ENCODE results near the gene NCBP2L. TPM values are rescaled to one million over a fixed set of nuclear protein-coding genes. Genes with fewer than 3 reads are reported as not detected.
"Not testable (repeated sequence)": the region's sequence is repeated elsewhere in the genome, so short reads cannot be mapped to it uniquely, and the experiment has no call there.

NCBP2L gene
- total RNA-seq, 2 experiments from 2014 or later, result not detected

- Mint-ChIP-seq H3K36me3 (ENCODE audit: low read depth) (no peaks in the 10 kb centered on the region), H3K4me1 (peaks cover 13% of the 10 kb centered on the region), H3K9me3 (no peaks in the 10 kb centered on the region), H3K27me3 (peaks cover 6% of the 10 kb centered on the region), H3K27ac (no peak overlapping the region), H3K4me3 (peak overlapping the region; percentile 81)
- peak; percentile 74 for DNase-seq
- POLR2A ChIA-PET, result interaction anchor here (0.8 to 3.7 kb wide), 7 partner anchors 35 to 148 kb away, joined by 3 to 27 read pairs (median 7); partner anchors contain the start of gene PRPS1
- CTCF ChIA-PET, result interaction anchor here (0.6 to 6.6 kb wide), 22 partner anchors 16 to 883 kb away, joined by 3 to 134 read pairs (median 4); partner anchors contain the start of genes MID2 and PRPS1
These were observed 641 bp upstream of the NCBP2L start for GRCh38 chrX:107776649-107777535.

- CTCF ChIA-PET, result interaction anchor here (6.6 kb wide), 1 partner anchor 123 kb away, joined by 134 read pairs; no protein-coding TSS in a partner anchor
- DNase-seq, result no peak
- Mint-ChIP-seq H3K9me3 (no peaks in the 10 kb centered on the region), H3K4me3 (no peak overlapping the region), H3K36me3 (ENCODE audit: low read depth) (no peaks in the 10 kb centered on the region), H3K27me3 (peaks cover under 1% of the 10 kb centered on the region), H3K4me1 (peaks cover 13% of the 10 kb centered on the region), H3K27ac (no peak overlapping the region)
- POLR2A ChIA-PET, result no interaction called here
These were observed 3.0 kb downstream of the NCBP2L start for GRCh38 chrX:107780525-107780924.

- no peak for DNase-seq
- Mint-ChIP-seq H3K36me3 (ENCODE audit: low read depth) (no peaks in the 10 kb centered on the region), H3K4me3 (no peak overlapping the region), H3K9me3 (no peaks in the 10 kb centered on the region), H3K4me1 (no peaks in the 10 kb centered on the region), H3K27me3 (peaks cover 9% of the 10 kb centered on the region), H3K27ac (no peak overlapping the region)
- ChIA-PET POLR2A (no interaction called here), CTCF (no interaction called here)
These were observed 10.3 kb downstream of the NCBP2L start for GRCh38 chrX:107787827-107788226.

- Mint-ChIP-seq H3K27me3 (peaks cover 3% of the 10 kb centered on the region), H3K9me3 (no peaks in the 10 kb centered on the region), H3K4me1 (no peaks in the 10 kb centered on the region), H3K36me3 (ENCODE audit: low read depth) (no peaks in the 10 kb centered on the region), H3K27ac (no peak overlapping the region), H3K4me3 (no peak overlapping the region)
- no peak for DNase-seq
- ChIA-PET CTCF (no interaction called here), POLR2A (no interaction called here)
These were observed 26.9 kb downstream of the NCBP2L start for GRCh38 chrX:107804427-107804826.

- no peak overlapping the region for H3K4me3 Mint-ChIP-seq
- no peaks in the 10 kb centered on the region for H3K4me1 Mint-ChIP-seq
- H3K36me3 Mint-ChIP-seq (ENCODE audit: low read depth), result no peaks in the 10 kb centered on the region
- no peaks in the 10 kb centered on the region for H3K27me3 Mint-ChIP-seq
- ChIA-PET CTCF (no interaction called here), POLR2A (no interaction called here)
- H3K9me3 Mint-ChIP-seq, result no peaks in the 10 kb centered on the region
- DNase-seq, result no peak
- no peak overlapping the region for H3K27ac Mint-ChIP-seq
These were observed 27.6 kb downstream of the NCBP2L start for GRCh38 chrX:107805179-107805578.

GRCh38 chrX:107810053-107810452 lies 32.5 kb downstream of the NCBP2L start:
- H3K27me3 Mint-ChIP-seq; DNase-seq; H3K4me1 Mint-ChIP-seq; H3K4me3 Mint-ChIP-seq; H3K27ac Mint-ChIP-seq; H3K36me3 Mint-ChIP-seq (ENCODE audit: low read depth); H3K9me3 Mint-ChIP-seq; CTCF ChIA-PET; POLR2A ChIA-PET: not testable (repeated sequence)

GRCh38 chrX:107818900-107819521 lies 41.5 kb downstream of the NCBP2L start:
- no peaks in the 10 kb centered on the region for H3K27me3 Mint-ChIP-seq
- peaks cover 4% of the 10 kb centered on the region for H3K4me1 Mint-ChIP-seq
- no peak overlapping the region for H3K4me3 Mint-ChIP-seq
- ChIA-PET POLR2A (no interaction called here), CTCF (interaction anchor here (1.6 kb wide), 1 partner anchor 43 kb away, joined by 3 read pairs; the partner anchor contains the start of gene TSC22D3)
- H3K27ac Mint-ChIP-seq, result no peak overlapping the region
- no peaks in the 10 kb centered on the region for H3K36me3 Mint-ChIP-seq (ENCODE audit: low read depth)
- DNase-seq, result no peak
- H3K9me3 Mint-ChIP-seq, result no peaks in the 10 kb centered on the region

- POLR2A ChIA-PET, result no interaction called here
- Mint-ChIP-seq H3K4me1 (peaks cover 23% of the 10 kb centered on the region), H3K27me3 (peaks cover 2% of the 10 kb centered on the region), H3K9me3 (no peaks in the 10 kb centered on the region), H3K36me3 (ENCODE audit: low read depth) (no peaks in the 10 kb centered on the region), H3K27ac (no peak overlapping the region), H3K4me3 (no peak overlapping the region)
- CTCF ChIA-PET, result no interaction called here
- no peak for DNase-seq
These were observed 45.5 kb downstream of the NCBP2L start for GRCh38 chrX:107823042-107823441.

GRCh38 chrX:107823456-107823855 lies 45.9 kb downstream of the NCBP2L start:
- H3K4me3 Mint-ChIP-seq, result no peak overlapping the region
- H3K27me3 Mint-ChIP-seq, result peaks cover 2% of the 10 kb centered on the region
- H3K4me1 Mint-ChIP-seq, result peaks cover 23% of the 10 kb centered on the region
- POLR2A ChIA-PET, result no interaction called here
- CTCF ChIA-PET, result no interaction called here
- DNase-seq, result no peak
- no peaks in the 10 kb centered on the region for H3K9me3 Mint-ChIP-seq
- H3K36me3 Mint-ChIP-seq (ENCODE audit: low read depth), result no peaks in the 10 kb centered on the region
- H3K27ac Mint-ChIP-seq, result no peak overlapping the region

GRCh38 chrX:107825698-107826237 lies 48.2 kb downstream of the NCBP2L start, which contains the start of gene MID2:
Gene MID2 (plus strand): TSS chrX:107825866. CDS start chrX:107826427, 561 bp downstream.
- peak; percentile 50 for DNase-seq
- POLR2A ChIA-PET, result interaction anchor here (0.8 to 1.7 kb wide), 4 partner anchors 10 to 197 kb away, joined by 3 to 9 read pairs (median 4); partner anchors contain the start of gene PRPS1
- peaks cover 23% of the 10 kb centered on the region for H3K4me1 Mint-ChIP-seq
- H3K27me3 Mint-ChIP-seq, result peaks cover 2% of the 10 kb centered on the region
- no peaks in the 10 kb centered on the region for H3K9me3 Mint-ChIP-seq
- CTCF ChIA-PET, result interaction anchor here (1.2 kb wide), 1 partner anchor 49 kb away, joined by 4 read pairs; the partner anchor contains the start of gene NCBP2L
- no peak within 1 kb of the TSS for H3K27ac Mint-ChIP-seq
- peak within 1 kb of the TSS; percentile 77 for H3K4me3 Mint-ChIP-seq
- no peaks in the 10 kb centered on the region for H3K36me3 Mint-ChIP-seq (ENCODE audit: low read depth)

- Mint-ChIP-seq H3K27ac (no peak overlapping the region), H3K9me3 (no peaks in the 10 kb centered on the region), H3K27me3 (peaks cover 2% of the 10 kb centered on the region), H3K4me3 (peak overlapping the region; percentile 77), H3K36me3 (ENCODE audit: low read depth) (no peaks in the 10 kb centered on the region), H3K4me1 (peaks cover 23% of the 10 kb centered on the region)
- DNase-seq, result no peak
- POLR2A ChIA-PET, result interaction anchor here (0.8 to 1.7 kb wide), 3 partner anchors 10 to 198 kb away, joined by 3 to 9 read pairs (median 3); partner anchors contain the start of gene PRPS1
- CTCF ChIA-PET, result interaction anchor here (1.2 kb wide), 1 partner anchor 49 kb away, joined by 4 read pairs; the partner anchor contains the start of gene NCBP2L
These were observed 48.9 kb downstream of the NCBP2L start for GRCh38 chrX:107826238-107827029.

GRCh38 chrX:107827030-107827831 lies 49.7 kb downstream of the NCBP2L start:
- no peaks in the 10 kb centered on the region for H3K9me3 Mint-ChIP-seq
- H3K4me1 Mint-ChIP-seq, result peaks cover 23% of the 10 kb centered on the region
- peak overlapping the region; percentile 68 for H3K4me3 Mint-ChIP-seq
- peaks cover 2% of the 10 kb centered on the region for H3K27me3 Mint-ChIP-seq
- H3K27ac Mint-ChIP-seq, result no peak overlapping the region
- DNase-seq, result no peak
- CTCF ChIA-PET, result no interaction called here
- H3K36me3 Mint-ChIP-seq (ENCODE audit: low read depth), result no peaks in the 10 kb centered on the region
- POLR2A ChIA-PET, result interaction anchor here (1.7 kb wide), 1 partner anchor 195 kb away, joined by 3 read pairs; no protein-coding TSS in a partner anchor
